Thoracic aorta (tissue), 2 donors: ENCODE data around the gene JAKMIP2. TPM values are rescaled to one million over a fixed set of nuclear protein-coding genes. Genes with fewer than 3 reads are reported as not detected.

Experiments used
- ATAC-seq: fragments of 150-250 bp; one replicate; pipeline ENCODE4 v1.8.0; 2017; ENCODE audit warnings: low read depth; ENCODE audit not compliant: insufficient number of reproducible peaks, low FRiP score
- DNase-seq: peaks from one replicate; pipeline ENCODE4 v3.0.0-alpha.2; 2020; ENCODE audit warnings: low spot score
- H3K27ac ChIP-seq, 2 donors: fragments of 200-600 bp; sonication (generic); 1 replicate in 1 of 2; 2 replicates in 1 of 2; pipeline ENCODE4 v1.5.1; 2016; ENCODE audit warnings: mild to moderate bottlenecking in 2 of 2, moderate library complexity in 2 of 2
- H3K27me3 ChIP-seq: fragments of 200-600 bp; sonication (generic); replicated peaks from 2 replicates; pipeline ENCODE4 v1.6.0; 2016; ENCODE audit warnings: mild to moderate bottlenecking; ENCODE audit not compliant: insufficient read depth
- H3K36me3 ChIP-seq: fragments of 200-600 bp; sonication (generic); one replicate; pipeline ENCODE4 v1.5.1; 2016
- H3K4me1 ChIP-seq, 2 donors: fragments of 200-600 bp; sonication (generic); 1 replicate in 1 of 2; 2 replicates in 1 of 2; pipeline versions ENCODE4 v1.5.1 to v1.6.0; 2016; ENCODE audit warnings: low read depth in 2 of 2, mild to moderate bottlenecking in 1 of 2; ENCODE audit not compliant: control insufficient read depth in 1 of 2
- H3K4me3 ChIP-seq: fragments of 200-600 bp; sonication (generic); 2 replicates; pipeline ENCODE4 v1.5.1; 2016; ENCODE audit warnings: mild to moderate bottlenecking
- H3K9me3 ChIP-seq: fragments of 200-600 bp; sonication (generic); 2 replicates; pipeline ENCODE4 v1.5.1; 2016
- total RNA-seq, 2 donors: library from RNA; depleted of rRNA; stranded (reverse); fragments of >200 nt; gene quantifications; one replicate each; pipeline versions ENCODE4 v1.1.0 to v1.2.3, GENCODE V29; 2016
- TF ChIP-seq, protein P1 (sequence below): fragments of 200-600 bp; sonication (generic); IDR thresholded peaks from one replicate; pipeline ENCODE4 v1.5.1; 2019; ENCODE audit warnings: antibody characterized with exemption

JAKMIP2 gene
- total RNA-seq, 2 donors from 2014 or later, result 0.49 to 1.6 TPM

DNA sequence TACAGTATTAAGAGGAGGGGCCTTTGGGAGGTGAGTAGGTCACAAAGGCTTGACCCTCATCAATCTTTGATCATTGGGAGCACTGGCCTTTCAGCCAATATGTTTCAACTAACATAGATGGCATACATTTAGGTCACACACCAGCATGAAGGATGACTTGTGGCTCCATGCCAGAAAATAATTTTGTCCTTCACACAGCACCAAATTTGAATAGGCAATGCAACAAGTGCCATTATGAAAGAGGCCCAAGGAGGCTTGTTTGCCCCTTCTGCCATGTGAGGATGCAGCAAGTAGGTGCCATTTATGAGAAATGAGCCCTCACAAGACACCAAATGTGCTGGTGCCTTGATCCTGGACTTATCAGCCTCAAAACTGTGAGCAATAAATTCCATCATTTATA, 81.1 kb downstream of the JAKMIP2 start:
- Histone ChIP-seq H3K4me1 (no peaks in the 10 kb centered on the region), H3K9me3 (no peaks in the 10 kb centered on the region), H3K27ac (no peak overlapping the region), H3K4me3 (no peak overlapping the region), H3K27me3 (no peaks in the 10 kb centered on the region), H3K36me3 (no peaks in the 10 kb centered on the region)
- TF ChIP-seq, protein P1, sequence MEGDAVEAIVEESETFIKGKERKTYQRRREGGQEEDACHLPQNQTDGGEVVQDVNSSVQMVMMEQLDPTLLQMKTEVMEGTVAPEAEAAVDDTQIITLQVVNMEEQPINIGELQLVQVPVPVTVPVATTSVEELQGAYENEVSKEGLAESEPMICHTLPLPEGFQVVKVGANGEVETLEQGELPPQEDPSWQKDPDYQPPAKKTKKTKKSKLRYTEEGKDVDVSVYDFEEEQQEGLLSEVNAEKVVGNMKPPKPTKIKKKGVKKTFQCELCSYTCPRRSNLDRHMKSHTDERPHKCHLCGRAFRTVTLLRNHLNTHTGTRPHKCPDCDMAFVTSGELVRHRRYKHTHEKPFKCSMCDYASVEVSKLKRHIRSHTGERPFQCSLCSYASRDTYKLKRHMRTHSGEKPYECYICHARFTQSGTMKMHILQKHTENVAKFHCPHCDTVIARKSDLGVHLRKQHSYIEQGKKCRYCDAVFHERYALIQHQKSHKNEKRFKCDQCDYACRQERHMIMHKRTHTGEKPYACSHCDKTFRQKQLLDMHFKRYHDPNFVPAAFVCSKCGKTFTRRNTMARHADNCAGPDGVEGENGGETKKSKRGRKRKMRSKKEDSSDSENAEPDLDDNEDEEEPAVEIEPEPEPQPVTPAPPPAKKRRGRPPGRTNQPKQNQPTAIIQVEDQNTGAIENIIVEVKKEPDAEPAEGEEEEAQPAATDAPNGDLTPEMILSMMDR, result no peak
- ATAC-seq (no peak), DNase-seq (no peak)

DNA sequence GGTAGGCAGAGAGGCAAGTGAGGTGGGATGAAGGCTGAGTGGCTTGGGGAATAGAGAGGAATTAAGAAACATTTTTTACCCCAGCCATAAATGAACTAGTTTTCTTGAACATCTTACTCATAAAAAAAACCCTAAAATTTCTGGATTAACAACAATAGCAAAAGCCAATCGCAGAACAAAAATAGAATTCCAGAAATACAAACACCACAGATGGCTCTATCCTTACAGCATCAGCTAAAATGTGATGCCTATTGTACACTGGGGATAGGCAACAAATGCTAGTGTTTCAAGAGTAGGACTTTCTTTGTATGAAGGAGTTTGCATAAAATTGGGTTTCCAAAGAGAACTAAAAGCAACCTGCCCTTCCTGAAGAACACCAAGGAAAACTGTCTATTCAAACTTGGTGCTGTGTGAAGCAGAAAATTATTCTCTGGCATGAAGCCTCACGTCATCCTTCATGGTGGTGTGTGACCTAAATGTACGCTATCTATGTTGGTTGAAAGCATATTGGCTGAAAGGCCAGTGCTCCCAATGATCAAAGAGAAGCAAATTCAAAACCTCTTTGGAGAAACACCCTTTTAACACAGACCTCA, 82.9 kb downstream of the JAKMIP2 start:
- Histone ChIP-seq H3K27me3 (no peaks in the 10 kb centered on the region), H3K9me3 (no peaks in the 10 kb centered on the region), H3K4me3 (no peak overlapping the region), H3K4me1 (peaks cover 0 to 4% of the 10 kb centered on the region in 2 donors), H3K27ac (no peak overlapping the region), H3K36me3 (no peaks in the 10 kb centered on the region)
- no peak for ATAC-seq
- DNase-seq, result no peak
- TF ChIP-seq, protein P1, result no peak

- H3K27me3 ChIP-seq, result no peaks in the 10 kb centered on the region
- H3K36me3 ChIP-seq, result no peaks in the 10 kb centered on the region
- H3K4me1 ChIP-seq, result peaks cover 0 to 4% of the 10 kb centered on the region in 2 donors
- no peaks in the 10 kb centered on the region for H3K9me3 ChIP-seq
- TF ChIP-seq, protein P1, result no peak
- H3K4me3 ChIP-seq, result no peak overlapping the region
- DNase-seq, result no peak
- no peak overlapping the region for H3K27ac ChIP-seq
- ATAC-seq, result no peak
These were observed 85.1 kb downstream of the JAKMIP2 start for GRCh38 chr5:147697380-147697779.

DNA sequence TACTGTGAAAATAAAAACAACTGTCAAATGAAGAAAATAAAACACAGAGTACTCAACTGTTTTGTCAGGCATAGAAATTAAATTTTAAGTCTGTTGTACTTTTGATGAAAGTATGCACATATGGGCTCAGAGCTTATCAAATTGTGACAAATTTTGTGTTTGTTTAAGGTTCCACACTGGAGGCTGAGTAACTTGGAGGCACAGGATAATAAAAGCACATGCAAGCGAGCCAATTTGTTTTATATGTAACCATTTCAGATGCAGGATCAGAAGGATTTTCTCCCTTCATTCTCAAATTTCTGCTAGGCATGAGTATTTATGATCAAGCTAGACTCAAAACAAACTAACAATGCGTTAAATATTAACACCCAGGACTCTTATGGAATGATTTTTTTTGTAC, 87.8 kb downstream of the JAKMIP2 start:
- DNase-seq (no peak), ATAC-seq (no peak)
- peaks cover 0 to 15% of the 10 kb centered on the region in 2 donors for H3K4me1 ChIP-seq
- no peaks in the 10 kb centered on the region for H3K36me3 ChIP-seq
- H3K27ac ChIP-seq, result no peak overlapping the region
- H3K4me3 ChIP-seq, result no peak overlapping the region
- TF ChIP-seq, protein P1, result no peak
- no peaks in the 10 kb centered on the region for H3K9me3 ChIP-seq
- no peaks in the 10 kb centered on the region for H3K27me3 ChIP-seq

GRCh38 chr5:147693233-147693632, 89.3 kb downstream of the JAKMIP2 start:
- DNase-seq (no peak), ATAC-seq (no peak)
- no peaks in the 10 kb centered on the region for H3K27me3 ChIP-seq
- H3K4me1 ChIP-seq, result peaks cover 0 to 24% of the 10 kb centered on the region in 2 donors
- TF ChIP-seq, protein P1, result no peak
- H3K27ac ChIP-seq, result no peak overlapping the region
- H3K36me3 ChIP-seq, result no peaks in the 10 kb centered on the region
- H3K4me3 ChIP-seq, result no peak overlapping the region
- H3K9me3 ChIP-seq, result no peaks in the 10 kb centered on the region
